Cardiac muscle cell (in vitro differentiated cells and primary cell): Measurements from ENCODE around the gene GARIN5B. TPM values are rescaled to one million over a fixed set of nuclear protein-coding genes. Genes with fewer than 3 reads are reported as not detected.

Experiments used
- DNase-seq, 2 donors: peaks; one replicate each; pipeline versions ENCODE4 v3.0.0 to v3.0.0-alpha.2; 2010 to 2017; ENCODE audit warnings: low read depth in 1 of 2, low spot score in 1 of 2
- H3K27ac ChIP-seq: fragments of 200-600 bp; sonication (generic); 2 replicates; pipeline ENCODE4 v1.5.1; 2016
- H3K27me3 ChIP-seq: fragments of 200-600 bp; sonication (generic); 2 replicates; pipeline ENCODE4 v1.6.0; 2016; ENCODE audit warnings: control low read depth
- H3K36me3 ChIP-seq: fragments of 200-600 bp; sonication (generic); 2 replicates; pipeline ENCODE4 v1.5.1; 2016; ENCODE audit warnings: control low read depth
- H3K4me1 ChIP-seq: fragments of 200-600 bp; sonication (generic); 2 replicates; pipeline ENCODE4 v1.8.1; 2017; ENCODE audit warnings: low read depth, mild to moderate bottlenecking, mixed run types
- H3K4me3 ChIP-seq: fragments of 200-600 bp; sonication (generic); 2 replicates; pipeline ENCODE4 v1.5.1; 2016; ENCODE audit warnings: mild to moderate bottlenecking
- H3K9me3 ChIP-seq: fragments of 200-600 bp; sonication (generic); 2 replicates; pipeline ENCODE4 v1.5.1; 2017; ENCODE audit warnings: low read depth, mild to moderate bottlenecking, control low read depth
- CTCF ChIP-seq: IDR thresholded peaks from 2 replicates; pipeline ENCODE4 v1.5.1; 2012; ENCODE audit warnings: low read depth, mild to moderate bottlenecking, low read length
- polyA plus RNA-seq: library from polyadenylated mRNA; unstranded; fragments of >200 nt; fragmentation: Nextera tagmentation; extraction: Ambion mirVana; gene quantifications from 2 replicates; pipeline ENCODE4 v1.2.1, GENCODE V29; 2016
- total RNA-seq: library from RNA; depleted of rRNA; stranded (reverse); fragments of >200 nt; gene quantifications from 2 replicates; pipeline ENCODE4 v1.2.3, GENCODE V29; 2016

Gene GARIN5B
- total and polyA plus RNA-seq, 2 experiments from 2014 or later: not detected

- no peak overlapping the region for H3K27ac ChIP-seq
Observed at GRCh38 chr19:55345818-55346724, 17.0 kb downstream of the GARIN5B start.

GRCh38 chr19:55345101-55345817, 17.8 kb downstream of the GARIN5B start:
- Histone ChIP-seq H3K36me3 (peaks cover 24% of the 10 kb centered on the region), H3K27ac (no peak overlapping the region), H3K4me1 (peaks cover 12% of the 10 kb centered on the region), H3K4me3 (no peak overlapping the region), H3K27me3 (no peaks in the 10 kb centered on the region), H3K9me3 (no peaks in the 10 kb centered on the region)
- DNase-seq: no peak
- TF ChIP-seq CTCF: no peak

More at GRCh38 chr19:55345818-55346724, 17.0 kb downstream of the GARIN5B start:
- Histone ChIP-seq H3K36me3 (peaks cover 24% of the 10 kb centered on the region), H3K4me1 (peaks cover 12% of the 10 kb centered on the region), H3K4me3 (no peak overlapping the region), H3K27me3 (no peaks in the 10 kb centered on the region), H3K9me3 (no peaks in the 10 kb centered on the region)
- TF ChIP-seq CTCF: no peak
- peak in 1 of 2 donors; percentile 33 for DNase-seq

- no peak for TF ChIP-seq CTCF
- Histone ChIP-seq H3K9me3 (no peaks in the 10 kb centered on the region), H3K4me1 (peaks cover 12% of the 10 kb centered on the region), H3K36me3 (peaks cover 24% of the 10 kb centered on the region), H3K27me3 (no peaks in the 10 kb centered on the region), H3K4me3 (no peak overlapping the region), H3K27ac (no peak overlapping the region)
- no peak for DNase-seq
Observed at GRCh38 chr19:55344444-55344843, 18.6 kb downstream of the GARIN5B start.

- no peaks in the 10 kb centered on the region for H3K27me3 ChIP-seq
- no peaks in the 10 kb centered on the region for H3K4me1 ChIP-seq
- H3K27ac ChIP-seq: no peak overlapping the region
- DNase-seq: no peak
- no peaks in the 10 kb centered on the region for H3K9me3 ChIP-seq
- peak overlapping the region; percentile 89 for H3K4me3 ChIP-seq
- H3K36me3 ChIP-seq: peaks cover 24% of the 10 kb centered on the region
- no peak for TF ChIP-seq CTCF
Observed at GRCh38 chr19:55341595-55342531, 21.2 kb downstream of the GARIN5B start.

GRCh38 chr19:55341171-55341588, 21.9 kb downstream of the GARIN5B start:
- Histone ChIP-seq H3K4me1 (no peaks in the 10 kb centered on the region), H3K4me3 (peak overlapping the region; percentile 89), H3K27me3 (no peaks in the 10 kb centered on the region), H3K36me3 (peaks cover 23% of the 10 kb centered on the region), H3K9me3 (no peaks in the 10 kb centered on the region), H3K27ac (peak overlapping the region; percentile 93)
- TF ChIP-seq CTCF: no peak
- DNase-seq: peak; percentile 73 to 78
